WERI-Rb-1 (cell line): Measurements from ENCODE around the gene TBCD.

Experiments used
- DNase-seq: peaks from one replicate; pipeline ENCODE4 v3.0.0-alpha.2; 2020
- H3K27ac ChIP-seq: fragments of 250-450 bp; sonication (Bioruptor Pico); 2 replicates; pipeline ENCODE4 v1.5.1; 2020; ENCODE audit warnings: mild to moderate bottlenecking, moderate library complexity
- H3K27me3 ChIP-seq: fragments of 250-450 bp; sonication (Bioruptor Pico); 2 replicates; pipeline ENCODE4 v1.5.1; 2021; ENCODE audit warnings: mild to moderate bottlenecking, low read depth, moderate library complexity; ENCODE audit not compliant: insufficient read depth, severe bottlenecking
- H3K36me3 ChIP-seq: fragments of 250-450 bp; sonication (Bioruptor Pico); 2 replicates; pipeline ENCODE4 v1.5.1; 2020; ENCODE audit warnings: mild to moderate bottlenecking, moderate library complexity
- H3K4me3 ChIP-seq: 2 replicates; pipeline ENCODE4 v1.5.1; 2011; ENCODE audit warnings: low read depth, mild to moderate bottlenecking, control low read depth, low read length
- H3K9me3 ChIP-seq: fragments of 250-450 bp; sonication (Bioruptor Pico); 2 replicates; pipeline ENCODE4 v1.5.1; 2021; ENCODE audit warnings: mild to moderate bottlenecking, moderate library complexity; ENCODE audit not compliant: severe bottlenecking
- CTCF ChIP-seq: IDR thresholded peaks from 2 replicates; pipeline ENCODE4 v1.5.1; 2011; ENCODE audit warnings: low read depth, mild to moderate bottlenecking, control low read depth, inconsistent platforms, low read length

The TBCD gene

DNA sequence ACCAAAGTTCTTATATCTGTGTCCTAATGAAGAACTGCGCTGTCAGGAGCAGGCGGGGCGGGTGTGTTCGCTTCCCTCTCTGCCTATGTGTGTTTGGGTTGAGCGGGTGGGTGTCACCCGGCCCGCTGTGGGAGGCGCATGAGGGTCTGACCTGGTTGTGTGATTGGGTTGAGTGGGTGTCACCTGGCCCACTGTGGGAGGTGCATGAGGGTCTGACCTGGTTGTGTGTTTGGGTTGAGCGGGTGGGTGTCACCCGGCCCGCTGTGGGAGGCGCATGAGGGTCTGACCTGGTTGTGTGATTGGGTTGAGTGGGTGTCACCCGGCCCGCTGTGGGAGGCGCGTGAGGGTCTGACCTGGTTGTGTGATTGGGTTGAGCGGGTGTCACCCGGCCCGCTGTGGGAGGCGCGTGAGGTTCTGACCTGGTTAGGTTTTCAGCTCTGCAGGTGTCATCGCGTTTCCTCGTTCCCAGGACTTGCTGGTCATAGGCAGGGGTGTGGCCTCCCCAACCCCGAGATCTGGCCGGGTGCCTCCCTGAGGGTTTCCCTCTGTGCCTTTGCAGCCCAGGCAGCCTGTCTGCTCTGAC is 157.5 kb downstream of the TBCD start:
- Histone ChIP-seq H3K36me3 (peaks cover 81% of the 10 kb centered on the region), H3K9me3 (no peaks in the 10 kb centered on the region), H3K27ac (no peak overlapping the region), H3K27me3 (no peaks in the 10 kb centered on the region), H3K4me3 (no peak overlapping the region)
- no peak for TF ChIP-seq CTCF
- DNase-seq, result no peak

- Histone ChIP-seq H3K4me3 (no peak overlapping the region), H3K36me3 (peaks cover 81% of the 10 kb centered on the region)
- TF ChIP-seq CTCF, result no peak
Measured at GRCh38 chr17:82910041-82910481, 158.2 kb downstream of the TBCD start.

DNA sequence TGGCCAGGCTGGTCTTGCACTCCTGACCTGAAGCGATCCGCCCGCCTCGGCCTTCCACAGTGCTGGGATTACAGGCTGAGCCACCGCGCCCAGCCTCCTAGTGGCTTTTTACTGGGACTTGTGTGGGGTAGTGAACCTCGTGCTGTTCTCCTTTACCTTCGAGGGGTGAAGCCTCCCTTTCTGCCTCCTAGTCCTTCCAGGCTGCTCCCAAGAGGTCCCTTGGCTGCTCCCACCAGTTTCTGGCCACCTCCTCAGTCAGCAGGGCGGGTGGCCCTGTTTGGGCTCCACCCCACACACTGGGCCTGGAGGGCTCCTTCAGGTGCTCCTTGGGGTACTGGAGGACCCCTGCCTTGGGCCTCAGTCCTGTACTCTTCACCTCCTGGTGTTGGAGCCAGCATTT is 158.9 kb downstream of the TBCD start:
- H3K27ac ChIP-seq, result no peak overlapping the region
- no peak for DNase-seq
- TF ChIP-seq CTCF, result no peak
- H3K27me3 ChIP-seq, result no peaks in the 10 kb centered on the region
- no peak overlapping the region for H3K4me3 ChIP-seq
- H3K9me3 ChIP-seq, result no peaks in the 10 kb centered on the region
- peaks cover 86% of the 10 kb centered on the region for H3K36me3 ChIP-seq

More at GRCh38 chr17:82910041-82910481, 158.2 kb downstream of the TBCD start:
- no peaks in the 10 kb centered on the region for H3K27me3 ChIP-seq
- no peaks in the 10 kb centered on the region for H3K9me3 ChIP-seq
- no peak overlapping the region for H3K27ac ChIP-seq
- no peak for DNase-seq

GRCh38 chr17:82911822-82912221 is 160.0 kb downstream of the TBCD start:
- H3K36me3 ChIP-seq, result peaks cover 78% of the 10 kb centered on the region
- no peak overlapping the region for H3K27ac ChIP-seq
- DNase-seq, result no peak
- TF ChIP-seq CTCF, result no peak
- no peaks in the 10 kb centered on the region for H3K9me3 ChIP-seq
- H3K4me3 ChIP-seq, result no peak overlapping the region
- no peaks in the 10 kb centered on the region for H3K27me3 ChIP-seq

DNA sequence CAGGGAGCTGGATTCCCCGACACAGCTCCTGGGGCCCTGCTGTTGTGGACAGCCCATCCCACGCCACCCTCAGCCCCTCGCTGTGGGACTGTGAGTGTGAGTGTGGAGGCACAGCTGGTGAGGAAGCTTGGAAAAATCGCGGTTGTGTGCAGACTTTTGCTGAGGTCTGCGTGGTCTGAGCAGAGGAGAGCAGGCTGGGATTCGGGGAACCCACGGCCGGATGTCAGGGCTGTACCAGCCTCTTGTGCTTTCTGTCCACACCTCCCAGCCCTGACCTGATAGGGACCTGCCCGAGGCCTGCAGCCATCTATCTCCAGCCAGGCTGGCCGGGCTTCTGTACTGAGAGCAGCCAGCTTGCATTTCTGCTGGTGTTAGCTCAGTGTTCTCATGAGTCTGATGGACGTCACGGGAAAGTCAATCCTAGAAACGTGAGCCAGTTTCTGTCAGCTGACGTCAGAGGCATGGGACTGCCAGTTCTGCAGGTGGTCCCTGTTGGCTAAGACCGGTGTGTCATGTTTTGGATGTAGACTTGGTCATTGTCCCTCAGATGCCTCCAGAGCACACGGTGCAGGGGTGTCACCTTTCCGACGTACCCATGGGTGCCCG is 160.7 kb downstream of the TBCD start:
- TF ChIP-seq CTCF, result no peak
- Histone ChIP-seq H3K36me3 (peaks cover 74% of the 10 kb centered on the region), H3K9me3 (no peaks in the 10 kb centered on the region), H3K27me3 (no peaks in the 10 kb centered on the region), H3K4me3 (no peak overlapping the region), H3K27ac (no peak overlapping the region)
- DNase-seq, result no peak
